H9 (cell line): Measurements from ENCODE around the gene TEX13D. TPM values are rescaled to one million over a fixed set of nuclear protein-coding genes. Genes with fewer than 3 reads are reported as not detected.

Experiments
- DNase-seq: peaks from one replicate; pipeline ENCODE4 v3.0.0-alpha.2; 2017
- H2AFZ ChIP-seq: one replicate; pipeline ENCODE4 v1.6.1; 2013; ENCODE audit warnings: mild to moderate bottlenecking, low read length, control low read depth, moderate library complexity
- H2AK5ac ChIP-seq: 2 replicates; pipeline ENCODE4 v1.6.1; 2013; ENCODE audit warnings: low read length, control low read depth, mixed read lengths; ENCODE audit not compliant: insufficient read length
- H2BK120ac ChIP-seq: one replicate; pipeline ENCODE4 v1.6.1; 2013; ENCODE audit warnings: low read depth, mild to moderate bottlenecking, low read length, control low read depth, inconsistent platforms; ENCODE audit not compliant: poor library complexity, severe bottlenecking
- H2BK12ac ChIP-seq: 2 replicates; pipeline ENCODE4 v1.6.1; 2013; ENCODE audit warnings: low read length, control low read depth, mixed read lengths, low read depth; ENCODE audit not compliant: insufficient read length
- H2BK15ac ChIP-seq: 2 replicates; pipeline ENCODE4 v1.6.1; 2013; ENCODE audit warnings: low read depth, low read length, control low read depth
- H2BK20ac ChIP-seq: one replicate; pipeline ENCODE4 v1.6.1; 2013; ENCODE audit warnings: low read depth, mild to moderate bottlenecking, low read length, control low read depth, inconsistent platforms; ENCODE audit not compliant: poor library complexity, severe bottlenecking
- H2BK5ac ChIP-seq: 2 replicates; pipeline ENCODE4 v1.6.1; 2013; ENCODE audit warnings: low read length, control low read depth, mixed read lengths; ENCODE audit not compliant: insufficient read length
- H3K14ac ChIP-seq: 2 replicates; pipeline ENCODE4 v1.6.1; 2013; ENCODE audit warnings: low read length, control low read depth; ENCODE audit not compliant: insufficient read depth
- H3K18ac ChIP-seq: 2 replicates; pipeline ENCODE4 v1.6.1; 2013; ENCODE audit warnings: low read depth, mild to moderate bottlenecking, mixed read lengths, low read length, control low read depth; ENCODE audit not compliant: insufficient read length
- H3K23ac ChIP-seq: 2 replicates; pipeline ENCODE4 v1.6.1; 2013; ENCODE audit warnings: low read length, control low read depth, mixed read lengths, low read depth; ENCODE audit not compliant: insufficient read length
- H3K23me2 ChIP-seq: 2 replicates; pipeline ENCODE4 v1.6.1; 2013; ENCODE audit warnings: low read depth, mild to moderate bottlenecking, mixed read lengths, low read length, control low read depth; ENCODE audit not compliant: insufficient read length, poor library complexity, severe bottlenecking
- H3K27ac ChIP-seq: 2 replicates; pipeline ENCODE4 v1.5.1; 2013; ENCODE audit warnings: low read length, control low read depth, mixed read lengths, low read depth; ENCODE audit not compliant: insufficient read length
- H3K27me3 ChIP-seq: 2 replicates; pipeline ENCODE4 v1.6.1; 2013; ENCODE audit warnings: low read length, control low read depth, inconsistent platforms; ENCODE audit not compliant: insufficient read depth
- H3K4ac ChIP-seq: 2 replicates; pipeline ENCODE4 v1.6.1; 2013; ENCODE audit warnings: low read depth, mild to moderate bottlenecking, control low read depth, inconsistent platforms, low read length, moderate library complexity
- H3K4me1 ChIP-seq: 2 replicates; pipeline ENCODE4 v1.6.1; 2013; ENCODE audit warnings: low read length, control low read depth, inconsistent platforms; ENCODE audit not compliant: insufficient read depth
- H3K4me2 ChIP-seq: 2 replicates; pipeline ENCODE4 v1.6.1; 2013; ENCODE audit warnings: low read length, control low read depth, mixed read lengths; ENCODE audit not compliant: insufficient read length, insufficient read depth
- H3K56ac ChIP-seq: 2 replicates; pipeline ENCODE4 v1.6.1; 2013; ENCODE audit warnings: low read depth, mild to moderate bottlenecking, mixed read lengths, low read length, control low read depth; ENCODE audit not compliant: insufficient read length
- H3K79me1 ChIP-seq: 2 replicates; pipeline ENCODE4 v1.6.1; 2013; ENCODE audit warnings: low read depth, mild to moderate bottlenecking, moderate library complexity, low read length, control low read depth, inconsistent platforms; ENCODE audit not compliant: insufficient read depth, poor library complexity, severe bottlenecking
- H3K79me2 ChIP-seq: 2 replicates; pipeline ENCODE4 v1.6.1; 2013; ENCODE audit warnings: low read length, control low read depth, inconsistent platforms; ENCODE audit not compliant: insufficient read depth
- H3K9ac ChIP-seq: 2 replicates; pipeline ENCODE4 v1.6.1; 2013; ENCODE audit warnings: low read length, control low read depth, mixed read lengths; ENCODE audit not compliant: insufficient read length; ENCODE audit errors: extremely low read depth
- H3K9me3 ChIP-seq: one replicate; pipeline ENCODE4 v1.6.1; 2013; ENCODE audit warnings: low read depth, low read length, inconsistent platforms; ENCODE audit not compliant: control insufficient read depth
- H3T11ph ChIP-seq: one replicate; pipeline ENCODE4 v1.6.1; 2013; ENCODE audit warnings: mild to moderate bottlenecking, low read length, control low read depth, inconsistent platforms
- H4K20me1 ChIP-seq: one replicate; pipeline ENCODE4 v1.6.1; 2013; ENCODE audit not compliant: control insufficient read depth, insufficient read length, insufficient read depth
- H4K5ac ChIP-seq: 2 replicates; pipeline ENCODE4 v1.6.1; 2013; ENCODE audit warnings: low read depth, mild to moderate bottlenecking, mixed read lengths, low read length, control low read depth; ENCODE audit not compliant: insufficient read length
- H4K8ac ChIP-seq: replicated peaks from 2 replicates; pipeline ENCODE4 v1.6.1; 2013; ENCODE audit warnings: low read length, control low read depth, mixed read lengths, low read depth; ENCODE audit not compliant: insufficient read length
- H4K91ac ChIP-seq: 2 replicates; pipeline ENCODE4 v1.6.1; 2013; ENCODE audit warnings: low read depth, mild to moderate bottlenecking, moderate library complexity, mixed read lengths, low read length, control low read depth; ENCODE audit not compliant: insufficient read length
- H3K27ac Mint-ChIP-seq, 3 experiments: 2 replicates in 2 of 3; 3 replicates in 1 of 3; pipeline ENCODE4 v1.8.0; 2020 to 2021; ENCODE audit warnings: mixed read lengths in 3 of 3, mild to moderate bottlenecking in 1 of 3, moderate library complexity in 1 of 3
- H3K27me3 Mint-ChIP-seq: 2 replicates; pipeline ENCODE4 v1.8.0; 2021; ENCODE audit warnings: low read depth, mild to moderate bottlenecking, moderate library complexity, mixed read lengths
- H3K36me3 Mint-ChIP-seq, 3 experiments: 2 replicates in 2 of 3; 3 replicates in 1 of 3; pipeline ENCODE4 v1.8.0; 2020 to 2021; ENCODE audit warnings: low read depth in 3 of 3, mixed read lengths in 3 of 3; ENCODE audit not compliant: insufficient read depth in 1 of 3
- H3K4me1 Mint-ChIP-seq, 2 experiments: 2 replicates each; pipeline ENCODE4 v1.8.0; 2020; ENCODE audit warnings: mixed read lengths in 2 of 2
- H3K4me3 Mint-ChIP-seq, 2 experiments: 2 replicates in 1 of 2; 3 replicates in 1 of 2; pipeline ENCODE4 v1.8.0; 2020 to 2021; ENCODE audit warnings: mild to moderate bottlenecking in 2 of 2, mixed read lengths in 2 of 2, moderate library complexity in 1 of 2
- H3K9me3 Mint-ChIP-seq, 2 experiments: 2 replicates in 1 of 2; 3 replicates in 1 of 2; pipeline ENCODE4 v1.8.0; 2020; ENCODE audit warnings: mild to moderate bottlenecking in 2 of 2, mixed read lengths in 2 of 2, moderate library complexity in 1 of 2
- WGBS: extraction: QIAGEN DNeasy Blood & Tissue Kit; methylation state at CpG from one replicate; pipeline ENCODE4 v1.1.7; 2013; ENCODE audit warnings: missing lambda C conversion rate, low lambda C conversion rate, mixed read lengths; ENCODE audit not compliant: insufficient read length; ENCODE audit errors: extremely low coverage; 5-methylcytosine and 5-hydroxymethylcytosine counted together
- total RNA-seq: library from RNA; stranded (reverse); gene quantifications from 2 replicates; pipeline ENCODE4 v1.2.1, GENCODE V29; 2021
- TF ChIP-seq, protein P1 (sequence below): fragments of 200-600 bp; sonication (generic); conservative IDR thresholded peaks from 3 replicates; pipeline ENCODE4 v1.8.0; 2021; ENCODE audit warnings: antibody characterized with exemption, mild to moderate bottlenecking

Gene TEX13D
- total RNA-seq, 1 experiment from 2014 or later = 0.15 TPM

DNA sequence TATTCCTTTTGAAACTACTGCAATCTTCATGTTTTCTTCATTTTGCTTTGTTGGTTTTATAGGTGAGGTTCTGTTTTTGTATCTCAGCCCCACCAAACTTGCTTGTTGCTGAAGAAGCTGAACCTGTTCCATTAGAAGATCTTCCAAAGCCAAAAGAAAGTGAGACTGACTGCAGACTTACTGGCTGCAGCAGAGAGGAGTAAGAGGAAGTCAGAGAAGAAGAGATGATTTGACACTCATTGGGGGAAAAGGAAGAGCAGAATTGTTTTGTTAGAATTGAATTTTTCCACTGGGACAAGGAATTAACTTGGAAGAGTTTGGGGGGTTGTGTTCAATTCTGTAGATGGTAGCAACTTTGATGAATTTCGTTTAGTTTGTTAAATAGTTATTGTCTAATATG lies 3.1 kb downstream of the TEX13D start:
- Histone ChIP-seq H3K14ac (no peak overlapping the region), H3K56ac (no peak overlapping the region), H2BK12ac (no peak overlapping the region), H3K9ac (no peak overlapping the region), H3K27me3 (no peaks in the 10 kb centered on the region), H4K8ac (no peak overlapping the region), H3K4ac (no peak overlapping the region), H3K27ac (no peak overlapping the region), H2BK120ac (no peak overlapping the region), H3K4me1 (no peaks in the 10 kb centered on the region), H4K5ac (no peak overlapping the region), H2AFZ (no peak overlapping the region), H3K18ac (no peak overlapping the region), H2BK5ac (no peak overlapping the region), H3K23me2 (no peaks in the 10 kb centered on the region), H2AK5ac (no peak overlapping the region), H3K4me2 (no peak overlapping the region), H3K79me2 (no peaks in the 10 kb centered on the region), H3T11ph (no peak overlapping the region), H3K9me3 (no peaks in the 10 kb centered on the region), H2BK15ac (no peak overlapping the region), H4K20me1 (no peaks in the 10 kb centered on the region), H3K79me1 (no peaks in the 10 kb centered on the region), H2BK20ac (no peak overlapping the region), H3K23ac (no peak overlapping the region), H4K91ac (no peak overlapping the region)
- Mint-ChIP-seq H3K9me3 (peaks cover 5 to 8% of the 10 kb centered on the region in 2 experiments; a peak in 4 of 5 replicates), H3K36me3 (no peaks in the 10 kb centered on the region), H3K4me3 (no peak overlapping the region), H3K27ac (no peak overlapping the region), H3K4me1 (no peaks in the 10 kb centered on the region), H3K27me3 (no peaks in the 10 kb centered on the region; the same call in 1 of the 2 replicates)
- WGBS = no CpG with 5 or more reads among the region's 1 CpG
- TF ChIP-seq, protein P1, sequence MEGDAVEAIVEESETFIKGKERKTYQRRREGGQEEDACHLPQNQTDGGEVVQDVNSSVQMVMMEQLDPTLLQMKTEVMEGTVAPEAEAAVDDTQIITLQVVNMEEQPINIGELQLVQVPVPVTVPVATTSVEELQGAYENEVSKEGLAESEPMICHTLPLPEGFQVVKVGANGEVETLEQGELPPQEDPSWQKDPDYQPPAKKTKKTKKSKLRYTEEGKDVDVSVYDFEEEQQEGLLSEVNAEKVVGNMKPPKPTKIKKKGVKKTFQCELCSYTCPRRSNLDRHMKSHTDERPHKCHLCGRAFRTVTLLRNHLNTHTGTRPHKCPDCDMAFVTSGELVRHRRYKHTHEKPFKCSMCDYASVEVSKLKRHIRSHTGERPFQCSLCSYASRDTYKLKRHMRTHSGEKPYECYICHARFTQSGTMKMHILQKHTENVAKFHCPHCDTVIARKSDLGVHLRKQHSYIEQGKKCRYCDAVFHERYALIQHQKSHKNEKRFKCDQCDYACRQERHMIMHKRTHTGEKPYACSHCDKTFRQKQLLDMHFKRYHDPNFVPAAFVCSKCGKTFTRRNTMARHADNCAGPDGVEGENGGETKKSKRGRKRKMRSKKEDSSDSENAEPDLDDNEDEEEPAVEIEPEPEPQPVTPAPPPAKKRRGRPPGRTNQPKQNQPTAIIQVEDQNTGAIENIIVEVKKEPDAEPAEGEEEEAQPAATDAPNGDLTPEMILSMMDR = no peak
- DNase-seq = no peak
